Muscle of arm (tissue), 14 donors: ENCODE measurements around the gene EMC10. TPM values are rescaled to one million over a fixed set of nuclear protein-coding genes. Genes with fewer than 3 reads are reported as not detected.
A peak's percentile ranks its signal among the peaks of the same experiment; 100 is the strongest.
"Not testable (repeated sequence)": the region's sequence is repeated elsewhere in the genome, so short reads cannot be mapped to it uniquely, and the experiment has no call there.

Experiments
- DNase-seq: peaks from one replicate; pipeline ENCODE4 v3.0.0-alpha.2; 2013
- long read RNA-seq, 11 donors: transcript quantifications; one replicate each; lab custom pipeline, GENCODE V29; 2026
- polyA plus RNA-seq, 12 donors: library from polyadenylated mRNA; unstranded; fragments of 120-200 nt; gene quantifications; one replicate each; pipeline ENCODE4 v1.2.1, GENCODE V29; 2013; ENCODE audit not compliant: insufficient read length in 12 of 12

EMC10 gene
- 100 to 1,000 TPM in 4 of 12 donors, 10 to 100 TPM in 8; 66.6 to 203 (median 95.2) TPM for polyA plus RNA-seq
- long read RNA-seq, donor 1, full-length matches to known transcripts: 24 of 90 reads
- long read RNA-seq, donor 1, partial matches to known transcripts: 66 of 90 reads
- long read RNA-seq, donor 1, other reads (novel, unspliced or antisense): 0 of 90 reads
- long read RNA-seq, donor 2, full-length matches to known transcripts: 3 of 3 reads
- long read RNA-seq, donor 2, partial matches to known transcripts: 0 of 3 reads
- long read RNA-seq, donor 2, other reads (novel, unspliced or antisense): 0 of 3 reads
- long read RNA-seq, donor 3, full-length matches to known transcripts: 6 of 6 reads
- long read RNA-seq, donor 3, partial matches to known transcripts: 0 of 6 reads
- long read RNA-seq, donor 3, other reads (novel, unspliced or antisense): 0 of 6 reads
- long read RNA-seq, donor 4, full-length matches to known transcripts: 2 of 80 reads
- long read RNA-seq, donor 4, partial matches to known transcripts: 78 of 80 reads
- long read RNA-seq, donor 4, other reads (novel, unspliced or antisense): 0 of 80 reads
- long read RNA-seq, donor 5, full-length matches to known transcripts: 21 of 27 reads
- long read RNA-seq, donor 5, partial matches to known transcripts: 6 of 27 reads
- long read RNA-seq, donor 5, other reads (novel, unspliced or antisense): 0 of 27 reads
- long read RNA-seq, donor 6, full-length matches to known transcripts: 9 of 96 reads
- long read RNA-seq, donor 6, partial matches to known transcripts: 87 of 96 reads
- long read RNA-seq, donor 6, other reads (novel, unspliced or antisense): 0 of 96 reads
- long read RNA-seq, donor 7, full-length matches to known transcripts: 1 of 1 reads
- long read RNA-seq, donor 7, partial matches to known transcripts: 0 of 1 reads
- long read RNA-seq, donor 7, other reads (novel, unspliced or antisense): 0 of 1 reads
- long read RNA-seq, donor 8, full-length matches to known transcripts: 21 of 354 reads
- long read RNA-seq, donor 8, partial matches to known transcripts: 333 of 354 reads
- long read RNA-seq, donor 8, other reads (novel, unspliced or antisense): 0 of 354 reads
- long read RNA-seq, donor 9, full-length matches to known transcripts: 12 of 29 reads
- long read RNA-seq, donor 9, partial matches to known transcripts: 17 of 29 reads
- long read RNA-seq, donor 9, other reads (novel, unspliced or antisense): 0 of 29 reads
- long read RNA-seq, donor 10, full-length matches to known transcripts: 34 of 75 reads
- long read RNA-seq, donor 10, partial matches to known transcripts: 31 of 75 reads
- long read RNA-seq, donor 10, other reads (novel, unspliced or antisense): 10 of 75 reads
- long read RNA-seq, donor 11, full-length matches to known transcripts: 6 of 88 reads
- long read RNA-seq, donor 11, partial matches to known transcripts: 77 of 88 reads
- long read RNA-seq, donor 11, other reads (novel, unspliced or antisense): 5 of 88 reads

DNA sequence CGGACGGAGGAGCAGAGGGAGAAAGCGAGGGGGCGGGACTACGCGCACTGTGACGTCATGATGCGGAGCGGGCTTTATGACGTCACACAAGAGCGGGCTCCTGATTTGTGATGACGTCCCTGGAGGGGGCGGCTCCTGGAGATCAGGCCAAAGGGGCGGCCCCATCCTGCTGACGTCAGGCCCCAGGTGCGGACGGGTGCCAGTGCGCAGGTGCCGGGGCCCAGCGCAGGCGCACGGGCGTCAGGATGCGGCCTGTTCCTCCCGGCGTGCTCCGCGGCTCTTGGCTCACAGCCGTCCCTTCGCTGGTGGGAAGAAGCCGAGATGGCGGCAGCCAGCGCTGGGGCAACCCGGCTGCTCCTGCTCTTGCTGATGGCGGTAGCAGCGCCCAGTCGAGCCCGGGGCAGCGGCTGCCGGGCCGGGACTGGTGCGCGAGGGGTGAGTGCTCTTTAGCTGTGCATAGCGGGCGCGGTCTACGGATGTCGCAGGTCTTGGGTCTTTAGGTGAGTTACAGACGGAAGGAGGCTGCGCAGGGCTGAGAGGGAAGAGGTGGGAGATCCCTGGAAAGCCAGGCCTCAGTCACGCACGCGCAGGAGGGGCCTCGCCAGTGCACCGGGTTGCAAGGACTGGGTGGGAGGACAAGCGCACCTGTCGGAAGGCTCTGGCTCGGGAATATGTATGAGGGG lies at the start of gene EMC10, which contains the start of gene GARIN5A:
TSS of gene EMC10 (plus strand) at position 284 of the 683 bp plus-strand sequence. CDS start at position 322, 38 bp downstream.
TSS of gene GARIN5A (minus strand) at position 625 of the 683 bp plus-strand sequence. CDS start at position 165, 460 bp downstream.
- peak; percentile 94 for DNase-seq

- no peak for DNase-seq
Observed at GRCh38 chr19:50427318-50427925, 48.9 kb upstream of the EMC10 start.

- DNase-seq: peak; percentile 87
Observed at GRCh38 chr19:50427997-50428425, 48.3 kb upstream of the EMC10 start.

DNA sequence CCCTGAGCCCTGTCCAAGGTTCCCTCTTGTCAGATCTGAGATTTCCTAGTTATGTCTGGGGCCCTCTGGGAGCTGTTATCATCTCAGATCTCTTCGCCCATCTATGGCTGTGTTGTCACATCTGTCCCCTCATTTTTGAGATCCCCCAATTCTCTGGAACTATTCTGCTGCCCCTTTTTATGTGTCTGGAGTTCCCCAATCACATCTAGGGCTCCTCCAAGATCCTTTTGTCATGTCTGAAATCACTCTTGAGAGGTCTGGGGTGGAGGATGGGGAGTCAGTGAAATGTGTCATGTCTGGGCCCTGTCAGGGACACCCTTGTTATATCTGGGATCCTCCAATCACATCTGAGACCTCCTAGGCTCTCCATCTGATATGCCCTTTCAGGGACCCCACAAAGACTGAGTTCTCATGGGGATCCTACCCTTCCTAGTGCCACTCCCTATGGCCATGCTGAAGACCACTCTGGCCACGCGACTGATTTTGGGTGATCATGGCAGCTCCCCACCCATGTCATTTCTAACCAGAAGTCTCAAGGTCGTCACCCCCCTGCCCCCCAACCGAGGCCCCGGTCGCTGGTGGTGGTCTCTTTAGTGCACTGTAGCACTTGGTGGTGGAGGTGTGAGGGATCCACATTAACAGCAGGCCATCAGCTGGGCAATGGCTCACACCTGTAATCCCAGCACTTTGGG lies 47.4 kb upstream of the EMC10 start:
- no peak for DNase-seq

DNA sequence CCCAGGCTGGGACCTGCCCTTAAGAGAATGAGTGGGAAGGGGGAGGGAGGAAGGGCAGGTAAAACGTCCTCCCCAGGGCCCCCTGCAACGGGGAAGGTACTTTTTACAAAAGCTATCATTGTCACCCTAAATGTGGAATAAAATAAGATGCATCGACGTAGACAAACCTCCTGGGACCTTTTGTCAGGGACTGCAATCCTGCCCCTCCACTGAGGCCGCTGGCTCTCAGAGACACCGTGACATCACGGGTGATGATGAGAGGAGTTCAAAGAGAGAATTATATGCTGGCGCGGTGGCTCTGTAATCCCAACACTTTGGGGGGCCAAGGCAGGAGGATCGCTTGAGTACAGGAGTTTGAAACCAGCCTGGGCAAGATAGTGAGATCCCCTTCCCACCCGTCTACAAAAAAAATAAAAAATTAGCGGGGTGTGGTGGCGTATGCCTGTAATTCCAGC lies 45.4 kb upstream of the EMC10 start:
- DNase-seq: no peak

GRCh38 chr19:50431343-50432220 lies 44.7 kb upstream of the EMC10 start:
- peak; percentile 91 for DNase-seq

GRCh38 chr19:50432221-50433028 lies 43.9 kb upstream of the EMC10 start, which contains the start of gene MYBPC2:
MYBPC2 (plus strand) TSS chr19:50432892; CDS start chr19:50432954, 62 bp downstream.
- peak; percentile 39 for DNase-seq

GRCh38 chr19:50433201-50434180 lies 42.8 kb upstream of the EMC10 start:
- DNase-seq: no peak

DNA sequence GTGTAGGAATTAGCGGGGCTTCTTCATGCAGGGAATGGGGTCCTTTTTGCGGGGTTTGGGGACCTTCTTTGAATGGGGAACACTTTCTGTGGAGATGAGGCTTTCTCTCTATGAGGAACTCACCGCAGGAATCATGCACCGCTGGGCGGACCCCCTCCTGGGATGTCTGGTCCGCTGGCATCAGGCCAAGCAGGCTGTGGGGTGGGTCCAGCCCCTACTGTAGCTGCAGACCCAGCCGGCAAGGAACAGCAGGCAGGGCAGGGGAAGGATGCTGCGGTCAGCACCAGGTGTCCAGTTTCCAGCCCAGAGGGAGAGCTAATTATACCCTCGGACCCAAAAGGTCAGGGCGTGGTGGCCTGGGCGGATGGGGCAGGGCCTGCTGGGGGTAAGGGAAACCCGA lies 41.8 kb upstream of the EMC10 start:
- no peak for DNase-seq

DNA sequence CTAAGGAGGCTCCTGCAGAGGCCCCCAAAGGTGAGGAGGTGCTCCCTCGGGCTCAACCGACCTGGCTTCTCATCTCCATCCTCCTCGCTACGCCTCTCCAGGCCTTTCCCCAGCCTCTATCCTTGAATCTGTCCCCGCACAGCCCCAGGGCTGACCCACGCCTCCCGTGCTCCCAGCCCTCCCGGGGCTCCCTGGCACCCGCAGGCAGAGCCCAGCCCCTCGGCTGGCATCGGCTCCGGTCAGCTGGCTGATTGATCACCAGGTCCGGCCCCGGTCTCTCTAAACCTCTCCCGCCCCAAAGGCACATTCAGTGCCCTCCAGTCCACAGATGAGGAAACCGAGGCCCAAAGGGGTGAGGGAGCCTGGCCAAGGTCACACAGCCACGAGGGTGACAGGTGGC lies 41.1 kb upstream of the EMC10 start:
- DNase-seq: no peak

- DNase-seq: no peak
Observed at GRCh38 chr19:50435627-50436026, 40.7 kb upstream of the EMC10 start.

- DNase-seq: no peak
Observed at GRCh38 chr19:50437862-50438449, 38.4 kb upstream of the EMC10 start.

DNA sequence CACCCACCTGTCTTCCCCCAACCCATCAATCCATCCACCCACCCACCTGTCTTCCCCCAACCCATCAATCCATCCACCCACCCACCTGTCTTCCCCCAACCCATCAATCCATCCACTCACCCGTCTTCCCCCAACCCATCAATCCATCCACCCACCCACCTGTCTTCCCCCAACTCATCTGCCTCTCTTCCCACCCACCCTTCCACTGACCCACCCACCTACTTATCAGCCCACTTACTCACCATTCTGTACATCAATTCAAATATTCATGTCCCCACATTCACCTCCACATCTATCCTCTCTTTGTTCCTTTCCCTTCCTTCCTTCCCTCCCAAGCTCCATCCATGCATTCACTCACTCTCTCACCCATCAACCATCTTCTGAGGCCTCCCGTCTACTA lies 37.2 kb upstream of the EMC10 start:
- not testable (repeated sequence) for DNase-seq

DNA sequence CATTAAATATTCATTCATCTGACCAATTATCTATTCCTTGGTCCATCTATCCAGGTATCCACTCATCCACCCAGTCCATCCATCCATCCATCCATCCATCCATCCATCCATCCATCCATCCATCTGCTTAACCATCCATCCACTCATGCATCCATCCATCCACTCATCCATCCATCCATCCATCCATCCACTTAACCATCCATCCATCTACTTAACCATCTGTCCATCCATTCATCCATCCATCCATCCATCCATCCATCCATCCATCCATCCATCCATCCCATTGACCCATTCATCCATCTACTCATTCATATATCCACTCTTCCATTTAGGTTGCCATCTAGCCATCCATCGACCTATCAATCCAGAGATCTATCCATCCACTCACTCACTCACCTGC lies 32.2 kb upstream of the EMC10 start:
- no peak for DNase-seq

DNA sequence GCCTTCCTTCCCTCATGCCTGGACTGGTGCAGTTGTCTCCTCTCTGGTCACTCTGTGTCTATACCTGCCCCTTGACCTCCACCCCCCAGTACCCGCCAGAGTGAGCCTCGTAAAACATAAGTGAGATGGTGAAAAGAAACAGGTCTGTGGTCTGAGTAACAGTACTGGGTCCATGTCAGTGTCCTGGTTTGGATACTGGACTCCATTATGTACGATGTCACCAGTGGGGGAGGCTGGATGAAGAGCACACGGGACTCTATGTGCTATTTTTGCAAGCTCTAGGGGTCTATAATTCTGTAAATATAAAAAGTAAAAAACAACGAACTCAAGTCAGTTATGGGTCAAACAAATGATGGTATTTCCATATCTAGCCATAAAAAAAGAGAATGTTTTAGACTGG lies 29.3 kb upstream of the EMC10 start:
- DNase-seq: no peak

DNA sequence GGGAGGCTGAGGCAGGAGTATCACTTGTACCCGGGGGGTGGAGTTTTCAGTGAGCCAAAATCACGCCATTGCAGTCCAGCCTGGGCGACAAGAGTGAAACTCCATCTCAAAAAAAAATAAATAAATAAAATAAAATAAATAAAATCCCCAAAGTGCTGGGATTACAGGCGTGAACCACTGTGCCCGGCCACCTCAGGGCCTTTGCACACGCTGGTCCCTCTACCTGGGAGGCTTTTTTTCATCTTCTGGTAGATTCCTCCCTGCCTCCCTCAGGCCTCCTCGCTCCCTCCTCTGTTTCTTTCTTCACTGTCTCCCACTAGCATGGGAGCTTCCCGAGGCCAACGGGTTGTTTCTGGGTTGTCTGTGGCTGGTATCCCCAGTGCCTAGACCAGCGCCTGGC lies 28.6 kb upstream of the EMC10 start:
- no peak for DNase-seq
